GM03348 (cell line): ENCODE data around the gene CLBA1.

Source experiments
- DNase-seq: peaks from one replicate; pipeline ENCODE4 v3.0.0; 2012; ENCODE audit warnings: low spot score

The CLBA1 gene

GRCh38 chr14:104968541-104969401, 16.8 kb upstream of the CLBA1 start:
- peak; percentile 72 for DNase-seq

GRCh38 chr14:104969741-104970230, 15.8 kb upstream of the CLBA1 start:
- DNase-seq, result no peak

- DNase-seq, result peak; percentile 93
These were observed 15.1 kb upstream of the CLBA1 start for GRCh38 chr14:104970231-104971068.

- DNase-seq, result no peak
These were observed 13.9 kb upstream of the CLBA1 start for GRCh38 chr14:104971447-104972240.

- DNase-seq, result peak; percentile 75
These were observed 13.1 kb upstream of the CLBA1 start for GRCh38 chr14:104972301-104973134.

DNA sequence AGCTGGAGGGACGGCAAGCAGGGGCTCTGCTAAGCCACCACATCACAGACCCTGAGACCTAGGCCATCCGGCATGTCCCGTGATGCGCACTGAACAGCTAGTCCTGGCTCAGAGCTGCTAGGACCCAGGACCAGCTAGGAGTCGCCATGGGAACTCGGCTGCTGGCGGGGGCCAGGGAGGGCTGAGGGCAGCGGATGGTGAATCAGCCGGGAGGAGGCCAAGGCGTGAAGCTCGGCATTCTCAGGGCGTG, 12.5 kb upstream of the CLBA1 start:
- peak; percentile 95 for DNase-seq

GRCh38 chr14:104973385-104974145, 12.0 kb upstream of the CLBA1 start:
- DNase-seq, result peak; percentile 76

DNA sequence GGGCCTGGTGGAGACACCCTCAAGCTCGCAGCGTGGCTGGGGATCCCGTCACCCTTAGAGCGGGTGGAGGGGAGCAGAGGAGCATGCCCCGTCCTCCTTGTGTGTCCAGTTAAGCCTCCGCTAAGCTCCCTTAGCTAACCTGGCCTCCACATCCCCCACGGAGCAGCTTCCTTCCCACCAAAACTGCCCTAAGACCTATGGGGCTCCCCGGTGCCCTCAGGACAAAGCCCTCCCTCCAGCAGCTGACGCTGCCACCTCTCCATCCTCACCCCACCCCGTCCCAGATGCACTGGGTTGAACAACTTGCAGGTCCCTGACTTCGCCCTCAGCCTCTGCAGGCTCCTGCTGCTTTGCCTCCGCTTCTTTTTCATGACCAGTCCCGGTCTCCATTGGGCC, 11.4 kb upstream of the CLBA1 start:
- DNase-seq, result no peak

- no peak for DNase-seq
These were observed 10.8 kb upstream of the CLBA1 start for GRCh38 chr14:104974665-104975390.

DNA sequence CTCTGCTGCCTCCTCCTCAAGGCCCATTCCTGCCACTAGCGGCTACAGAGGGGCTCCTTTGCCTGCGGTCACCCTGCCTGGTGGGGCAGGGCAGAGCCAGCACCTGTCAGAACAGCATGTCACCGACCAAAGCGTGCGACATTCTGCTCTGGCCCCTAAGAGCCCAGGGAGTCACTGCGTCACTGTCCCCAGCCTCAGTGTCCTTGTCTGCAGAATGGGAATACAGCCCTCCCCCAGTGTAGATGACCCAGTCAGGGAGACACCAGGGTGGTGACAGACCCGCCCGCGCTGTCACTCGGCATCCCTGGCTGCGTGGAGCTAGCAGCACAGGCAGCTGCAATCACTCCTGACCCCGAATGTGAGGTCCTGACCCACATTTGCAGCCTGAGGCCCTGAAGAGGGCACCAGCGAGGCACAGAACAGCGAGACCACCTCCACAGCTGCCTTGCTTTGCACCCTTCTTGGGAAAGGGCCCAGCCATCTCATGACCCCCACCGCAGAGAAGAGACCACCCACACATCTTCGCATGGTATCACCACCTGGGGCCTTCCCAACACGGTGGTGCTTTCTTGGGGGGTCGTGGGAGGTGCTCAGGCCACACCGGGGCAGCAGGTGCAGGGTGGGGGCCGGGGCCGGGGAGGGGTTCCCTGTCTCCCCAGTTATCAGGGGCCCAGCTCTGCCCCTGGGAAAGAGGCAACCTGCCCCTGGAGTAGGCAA, 9.9 kb upstream of the CLBA1 start:
- no peak for DNase-seq

DNA sequence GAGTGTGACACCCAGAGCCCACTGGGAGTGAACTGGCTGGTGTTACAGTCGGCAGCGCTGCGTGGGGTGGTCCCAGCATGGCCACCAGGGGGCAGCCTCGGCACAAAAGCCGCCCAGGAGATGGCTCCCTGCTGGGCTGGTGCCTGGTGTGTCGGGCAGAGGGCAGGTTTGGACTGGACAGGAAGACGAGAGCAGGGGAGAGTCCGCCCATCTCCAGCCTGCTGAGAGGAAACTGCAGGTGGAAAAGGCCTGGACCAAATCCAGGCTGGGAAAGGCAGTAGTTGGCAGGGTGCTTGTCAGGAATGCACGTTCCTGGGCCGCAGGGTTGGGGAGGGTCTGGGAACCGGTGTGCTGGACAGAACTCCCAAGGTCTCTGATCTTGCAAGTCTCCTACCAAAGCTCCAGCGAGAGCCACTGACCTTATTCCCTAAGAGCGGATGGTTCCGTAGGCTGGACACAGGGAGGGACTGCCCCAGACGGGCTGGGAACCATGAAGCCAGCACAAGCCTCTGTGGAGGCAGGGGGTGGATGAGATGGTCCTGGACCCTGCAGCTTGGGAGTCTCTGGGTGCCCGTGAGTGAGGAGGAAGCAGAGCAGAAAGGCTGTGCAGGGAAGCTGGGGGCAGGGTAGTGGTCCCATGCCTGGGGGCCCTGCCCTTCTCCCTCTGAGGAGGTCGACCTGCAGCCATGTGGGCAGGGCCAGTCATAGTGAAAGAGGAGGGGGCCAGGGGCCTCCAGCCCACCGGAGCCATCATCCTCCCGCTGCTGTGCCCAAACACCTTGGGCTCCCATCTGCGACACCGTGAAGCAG, 9.2 kb upstream of the CLBA1 start:
- DNase-seq, result peak; percentile 88

- no peak for DNase-seq
These were observed 8.4 kb upstream of the CLBA1 start for GRCh38 chr14:104977008-104977680.

- DNase-seq, result peak; percentile 93
These were observed 7.6 kb upstream of the CLBA1 start, which contains the start of gene AHNAK2 for GRCh38 chr14:104977681-104978653. Gene AHNAK2, minus strand, starts transcription at chr14:104978374. Its CDS starts 137 bp downstream, at chr14:104978237.

GRCh38 chr14:104978746-104979691, 6.6 kb upstream of the CLBA1 start:
- no peak for DNase-seq
